ENCODE measurements around the gene IDH3G.

The IDH3G gene

GRCh38 chrX:153804100-153804595 is 10.0 kb upstream of the IDH3G start:
- DNase-seq (ENCODE audit: low read depth), result no peak
- no peak overlapping the region for H3K4me3 ChIP-seq (ENCODE audit: low read length)
- TF ChIP-seq CTCF (IDR thresholded peaks at IDR 0.05; ENCODE audit: insufficient read depth, low read depth, low read length, missing control alignments), result no peak

- DNase-seq (ENCODE audit: low read depth), result no peak
- no peak for TF ChIP-seq CTCF (IDR thresholded peaks at IDR 0.05; ENCODE audit: insufficient read depth, low read depth, low read length, missing control alignments)
- H3K4me3 ChIP-seq (ENCODE audit: low read length), result no peak overlapping the region
Measured at GRCh38 chrX:153803211-153804099, 9.3 kb upstream of the IDH3G start.

GRCh38 chrX:153802513-153803045 is 8.4 kb upstream of the IDH3G start:
- no peak for TF ChIP-seq CTCF (IDR thresholded peaks at IDR 0.05; ENCODE audit: insufficient read depth, low read depth, low read length, missing control alignments)
- DNase-seq (ENCODE audit: low read depth), result no peak
- H3K4me3 ChIP-seq (ENCODE audit: low read length), result no peak overlapping the region

GRCh38 chrX:153801669-153802068 is 7.5 kb upstream of the IDH3G start:
- DNase-seq (ENCODE audit: low read depth), result no peak
- no peak for TF ChIP-seq CTCF (IDR thresholded peaks at IDR 0.05; ENCODE audit: insufficient read depth, low read depth, low read length, missing control alignments)
- no peak overlapping the region for H3K4me3 ChIP-seq (ENCODE audit: low read length)

GRCh38 chrX:153800746-153801145 is 6.6 kb upstream of the IDH3G start:
- no peak overlapping the region for H3K4me3 ChIP-seq (ENCODE audit: low read length)
- DNase-seq (ENCODE audit: low read depth), result no peak
- no peak for TF ChIP-seq CTCF (IDR thresholded peaks at IDR 0.05; ENCODE audit: insufficient read depth, low read depth, low read length, missing control alignments)

- no peak for DNase-seq (ENCODE audit: low read depth)
- no peak overlapping the region for H3K4me3 ChIP-seq (ENCODE audit: low read length)
- no peak for TF ChIP-seq CTCF (IDR thresholded peaks at IDR 0.05; ENCODE audit: insufficient read depth, low read depth, low read length, missing control alignments)
Measured at GRCh38 chrX:153800177-153800722, 6.1 kb upstream of the IDH3G start.
